SHP77 (cell line): ENCODE measurements around the gene FOSL1.

Experiments used
- DNase-seq, 2 experiments: peaks; one replicate each; lab custom pipeline; 2025; lab: John Stamatoyannopoulos, UW

The FOSL1 gene

GRCh38 chr11:65863889-65864705, 36.1 kb downstream of the FOSL1 start:
- no peak for DNase-seq

GRCh38 chr11:65862941-65863888, 37.0 kb downstream of the FOSL1 start:
- DNase-seq, result no peak

GRCh38 chr11:65862191-65862735, 37.9 kb downstream of the FOSL1 start:
- DNase-seq, result no peak

GRCh38 chr11:65861533-65862183, 38.5 kb downstream of the FOSL1 start:
- no peak for DNase-seq

DNA sequence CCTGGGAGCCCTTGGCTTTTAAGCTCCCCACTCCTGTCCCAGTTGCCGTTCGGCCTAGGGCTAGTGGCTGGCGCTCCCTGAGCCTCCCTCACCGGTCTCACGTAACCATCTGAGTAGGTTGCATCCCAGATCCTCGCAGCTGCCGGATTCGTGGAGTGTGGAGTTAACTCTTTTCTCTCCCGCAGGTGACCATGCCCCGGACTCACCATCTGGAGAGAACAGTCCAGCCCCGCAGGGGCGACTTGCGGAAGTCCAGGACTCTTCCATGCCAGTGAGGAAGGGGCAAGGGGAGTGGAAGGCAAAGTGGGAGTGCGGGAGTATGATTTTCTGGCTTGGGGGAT, 39.1 kb downstream of the FOSL1 start:
- DNase-seq, result no peak

GRCh38 chr11:65860278-65861164, 39.7 kb downstream of the FOSL1 start, which contains the start of gene MUS81:
MUS81 (plus strand) TSS chr11:65860433; CDS start chr11:65860754, 321 bp downstream.
- peak; percentile 94 for DNase-seq

GRCh38 chr11:65859812-65860277, 40.3 kb downstream of the FOSL1 start:
- no peak for DNase-seq

GRCh38 chr11:65859095-65859811, 40.9 kb downstream of the FOSL1 start:
- DNase-seq, result peak; percentile 96 to 98

DNA sequence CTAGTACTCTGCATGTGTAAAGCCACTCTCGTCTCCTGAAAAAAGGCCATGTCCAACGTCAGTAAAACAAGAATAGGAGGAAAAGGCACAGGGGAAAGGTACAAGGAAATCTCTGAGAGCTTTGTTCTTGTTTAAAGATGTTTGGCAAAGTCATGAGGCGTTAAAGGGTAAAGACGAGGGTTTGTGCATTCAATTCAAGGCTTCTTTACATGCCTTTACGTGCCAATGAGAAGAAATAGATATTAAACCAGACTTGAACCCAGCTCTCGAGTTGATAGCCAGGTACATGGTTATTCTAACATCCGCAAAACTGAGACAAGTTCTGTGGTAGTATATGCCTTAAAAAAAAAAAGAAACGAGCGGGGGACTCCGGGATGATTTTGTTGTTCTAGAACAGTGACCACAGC, 41.5 kb downstream of the FOSL1 start:
- DNase-seq, result no peak

GRCh38 chr11:65857853-65858680, 42.1 kb downstream of the FOSL1 start, which contains the start of gene CFL1:
CFL1 (minus strand) TSS chr11:65858180; CDS start chr11:65858099, 81 bp downstream.
- DNase-seq, result peak; percentile 90 to 96

GRCh38 chr11:65857500-65857852, 42.7 kb downstream of the FOSL1 start:
- no peak for DNase-seq

GRCh38 chr11:65856689-65857499, 43.3 kb downstream of the FOSL1 start:
- no peak for DNase-seq

DNA sequence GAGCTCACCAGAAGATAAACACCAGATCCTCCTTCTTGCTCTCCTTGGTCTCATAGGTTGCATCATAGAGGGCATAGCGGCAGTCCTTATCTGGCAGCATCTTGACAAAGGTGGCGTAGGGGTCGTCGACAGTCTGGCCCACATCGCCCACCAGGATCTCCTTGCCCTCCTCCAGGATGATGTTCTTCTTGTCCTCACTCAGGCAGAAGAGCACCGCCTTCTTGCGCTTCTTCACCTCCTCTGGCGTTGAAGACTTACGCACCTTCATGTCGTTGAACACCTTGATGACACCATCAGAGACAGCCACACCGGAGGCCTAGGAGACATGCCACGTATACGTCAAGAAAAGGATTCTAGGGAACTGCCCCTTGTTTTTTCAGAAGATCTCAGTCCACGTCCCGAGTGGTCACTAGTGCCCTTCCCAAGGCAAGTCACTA, 44.2 kb downstream of the FOSL1 start:
- DNase-seq, result no peak

- DNase-seq, result no peak
Measured at GRCh38 chr11:65854852-65855837, 45.0 kb downstream of the FOSL1 start.

DNA sequence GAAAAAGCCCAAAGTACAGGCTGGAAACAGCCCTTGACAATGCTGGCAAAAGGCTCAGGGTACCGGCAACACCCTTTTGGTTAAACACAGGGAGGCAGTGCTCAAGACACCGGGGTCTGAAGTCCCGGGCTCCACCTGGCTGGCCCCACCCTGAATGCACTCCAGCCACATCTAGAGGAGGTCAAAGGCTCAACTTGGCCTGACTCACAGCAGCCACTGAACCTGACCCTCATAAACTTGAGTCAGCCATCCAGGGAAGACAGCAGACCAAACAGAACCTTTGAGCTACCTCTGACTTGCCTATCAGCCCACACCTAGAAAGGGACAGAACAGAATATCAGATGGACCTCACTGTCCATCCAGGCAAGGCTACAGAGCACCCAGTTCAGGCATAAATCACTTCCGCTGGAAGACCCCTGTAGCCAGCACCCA, 46.0 kb downstream of the FOSL1 start:
- no peak for DNase-seq

DNA sequence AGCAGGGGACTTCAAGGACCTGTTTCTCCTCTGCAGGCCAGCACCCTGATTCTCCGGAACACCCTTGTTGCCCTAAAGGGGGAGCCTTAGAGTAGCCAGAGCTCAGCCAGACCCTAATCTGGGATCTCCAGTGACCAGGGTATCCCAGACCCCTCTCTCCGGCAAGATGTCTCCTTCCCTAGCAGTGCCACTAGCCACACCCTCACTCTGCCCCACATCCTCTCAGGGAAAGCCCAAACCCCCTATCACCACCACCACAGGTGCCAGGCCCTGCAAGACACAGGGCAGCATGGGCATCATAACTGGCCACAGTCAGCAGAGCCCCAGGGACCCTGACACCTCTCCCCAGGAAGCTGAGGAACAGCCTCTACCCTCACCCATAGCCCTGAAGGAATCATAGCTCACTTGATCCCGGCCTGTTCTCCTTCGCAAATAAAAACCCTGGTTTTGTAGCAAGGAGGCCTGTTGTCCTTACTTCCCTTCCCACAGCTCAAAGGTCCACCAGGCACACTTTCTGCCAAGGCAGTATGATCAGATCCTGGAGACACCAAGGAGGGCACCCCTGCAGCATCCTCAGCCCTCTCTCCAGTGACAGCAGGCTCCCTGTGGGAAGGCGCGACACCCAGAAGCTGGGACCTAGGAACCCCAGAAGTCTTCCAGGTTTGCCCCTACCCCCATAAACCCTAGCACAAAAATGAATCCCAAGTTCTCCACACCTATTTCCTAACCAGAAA, 46.8 kb downstream of the FOSL1 start:
- DNase-seq, result no peak
